Pancreas (tissue), 10 donors: ENCODE data around the gene GPR65. TPM values are rescaled to one million over a fixed set of nuclear protein-coding genes. Genes with fewer than 3 reads are reported as not detected.
"Not testable (repeated sequence)": the region's sequence is repeated elsewhere in the genome, so short reads cannot be mapped to it uniquely, and the experiment has no call there.

Experiments used
- ATAC-seq, 4 donors: fragments of 200-7000 bp; cut with Tn5 transposase; one replicate each; pipeline versions ENCODE4 v1.8.0 to v1.9.1; 2020; ENCODE audit warnings: mild to moderate bottlenecking in 4 of 4, moderate library complexity in 4 of 4
- DNase-seq, 6 donors: peaks; one replicate each; pipeline ENCODE4 v3.0.0-alpha.2; 2020
- FAIRE-seq: peaks from 2 replicates; lab custom pipeline; 2012; peaks lifted over from hg19 to GRCh38; lab: Jason Lieb, UNC
- H3K27ac ChIP-seq, 4 donors: fragments of 200-600 bp; sonication (generic); 1 replicate in 3 of 4; 2 replicates in 1 of 4; pipeline versions ENCODE4 v1.5.0 to v1.8.0; 2020
- H3K27me3 ChIP-seq, 4 donors: fragments of 200-600 bp; one replicate each; pipeline ENCODE4 v1.8.0; 2021
- H3K36me3 ChIP-seq, 3 donors: fragments of 200-600 bp; sonication (generic) in 1 of 3; one replicate each; pipeline versions ENCODE4 v1.5.0 to v1.8.0; 2020 to 2021
- H3K4me1 ChIP-seq, 3 donors: fragments of 200-600 bp; one replicate each; pipeline ENCODE4 v1.8.0; 2021
- H3K4me3 ChIP-seq, 4 donors: fragments of 200-600 bp; sonication (generic) in 2 of 4; one replicate each; pipeline versions ENCODE4 v1.5.0 to v1.8.0; 2020 to 2021
- H3K9me3 ChIP-seq, 4 donors: fragments of 200-600 bp; one replicate each; pipeline ENCODE4 v1.8.0; 2021
- WGBS, 2 donors: extraction: QIAGEN DNeasy Blood & Tissue Kit; methylation state at CpG; one replicate each; pipeline ENCODE4 v1.1.7; 2013; 5-methylcytosine and 5-hydroxymethylcytosine counted together
- intact Hi-C, 3 donors: fragments of 100-400 bp; cut with DNase I; formaldehyde crosslinking; loops; one replicate each; pipeline versions ENCODE4 v1.11.1 to v1.14.2; 2022
- polyA plus RNA-seq, 2 donors: library from polyadenylated mRNA; stranded (reverse); fragments of 200-250 nt; gene quantifications; one replicate each; pipeline ENCODE4 v1.2.3, GENCODE V29; 2013
- total RNA-seq, 6 donors: library from RNA; stranded (reverse); fragmentation: NEBNext Ultra II Directional in 4 of 6; extraction: Animal tissue kit (Norgen Biotek cat#: 25700) in 4 of 6; gene quantifications; one replicate each; pipeline versions ENCODE4 v1.2.1 to v1.2.4, GENCODE V29; 2021 to 2023
- TF ChIP-seq, protein P1 (sequence below), 4 donors: fragments of 200-600 bp; sonication (generic) in 3 of 4; IDR thresholded peaks; one replicate each; pipeline versions ENCODE4 v1.5.0 to v1.8.0; 2021; ENCODE audit warnings: antibody characterized with exemption in 4 of 4
- donor health status: healthy with polysubstance abuse.
- donor health status: DM: no; HTN: no; CAD: no; lungs with moderate emphysema.
- donor health status: DM: no; HTN: no; CAD: no.
- donor health status: control.
- donor health status: control.
- donor health status: Bipolar disorder and iron deficiency.
- donor health status: DM: yes; HTN: yes; CAD: no.
- donor health status: DM: no; HTN: no; CAD: no.
- donor health status: DM: no; HTN: no; CAD: no.
- donor health status: DM: yes; HTN: yes; CAD: no.

GPR65 gene
- total and polyA plus RNA-seq, 8 donors = 0.14 to 1.7 (median 0.22) TPM

DNA sequence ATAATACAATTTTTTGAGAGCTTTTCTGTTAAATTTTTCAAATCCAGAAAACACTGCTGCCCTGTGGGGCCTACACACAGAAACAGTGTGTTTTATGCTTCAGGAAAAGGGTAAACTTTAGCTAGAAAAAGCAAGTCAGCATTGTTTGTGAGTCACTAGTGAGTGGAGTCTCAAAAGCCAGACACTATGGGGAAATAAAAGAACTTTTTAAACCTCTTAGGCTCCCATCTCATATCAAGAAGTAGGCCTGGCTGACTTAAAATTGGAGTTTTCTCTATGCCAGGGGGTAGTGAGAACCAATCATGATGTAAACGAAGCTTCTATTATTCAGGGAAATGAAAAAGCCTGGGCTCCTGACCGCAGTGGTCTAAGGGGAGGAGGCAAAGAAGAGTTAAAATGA is 12.6 kb downstream of the GPR65 start:
- no peak overlapping the region for H3K27ac ChIP-seq
- H3K9me3 ChIP-seq = no peaks in the 10 kb centered on the region
- H3K36me3 ChIP-seq = no peaks in the 10 kb centered on the region
- FAIRE-seq (no peak), ATAC-seq (peak in 2 of 4 donors; percentile 16 to 24), DNase-seq (no peak)
- intact Hi-C loops = loop anchor here in 2 of 3 donors (10.0 kb wide), 1 partner anchor 147 kb away; no protein-coding TSS in a partner anchor
- no peaks in the 10 kb centered on the region for H3K4me1 ChIP-seq
- H3K4me3 ChIP-seq = no peak overlapping the region
- H3K27me3 ChIP-seq = no peaks in the 10 kb centered on the region
- TF ChIP-seq, protein P1, sequence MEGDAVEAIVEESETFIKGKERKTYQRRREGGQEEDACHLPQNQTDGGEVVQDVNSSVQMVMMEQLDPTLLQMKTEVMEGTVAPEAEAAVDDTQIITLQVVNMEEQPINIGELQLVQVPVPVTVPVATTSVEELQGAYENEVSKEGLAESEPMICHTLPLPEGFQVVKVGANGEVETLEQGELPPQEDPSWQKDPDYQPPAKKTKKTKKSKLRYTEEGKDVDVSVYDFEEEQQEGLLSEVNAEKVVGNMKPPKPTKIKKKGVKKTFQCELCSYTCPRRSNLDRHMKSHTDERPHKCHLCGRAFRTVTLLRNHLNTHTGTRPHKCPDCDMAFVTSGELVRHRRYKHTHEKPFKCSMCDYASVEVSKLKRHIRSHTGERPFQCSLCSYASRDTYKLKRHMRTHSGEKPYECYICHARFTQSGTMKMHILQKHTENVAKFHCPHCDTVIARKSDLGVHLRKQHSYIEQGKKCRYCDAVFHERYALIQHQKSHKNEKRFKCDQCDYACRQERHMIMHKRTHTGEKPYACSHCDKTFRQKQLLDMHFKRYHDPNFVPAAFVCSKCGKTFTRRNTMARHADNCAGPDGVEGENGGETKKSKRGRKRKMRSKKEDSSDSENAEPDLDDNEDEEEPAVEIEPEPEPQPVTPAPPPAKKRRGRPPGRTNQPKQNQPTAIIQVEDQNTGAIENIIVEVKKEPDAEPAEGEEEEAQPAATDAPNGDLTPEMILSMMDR (IDR thresholded peaks at IDR 0.05) = no peak
- 84% methylated on average over 2 of the region's 2 CpGs for WGBS, 2 donors

DNA sequence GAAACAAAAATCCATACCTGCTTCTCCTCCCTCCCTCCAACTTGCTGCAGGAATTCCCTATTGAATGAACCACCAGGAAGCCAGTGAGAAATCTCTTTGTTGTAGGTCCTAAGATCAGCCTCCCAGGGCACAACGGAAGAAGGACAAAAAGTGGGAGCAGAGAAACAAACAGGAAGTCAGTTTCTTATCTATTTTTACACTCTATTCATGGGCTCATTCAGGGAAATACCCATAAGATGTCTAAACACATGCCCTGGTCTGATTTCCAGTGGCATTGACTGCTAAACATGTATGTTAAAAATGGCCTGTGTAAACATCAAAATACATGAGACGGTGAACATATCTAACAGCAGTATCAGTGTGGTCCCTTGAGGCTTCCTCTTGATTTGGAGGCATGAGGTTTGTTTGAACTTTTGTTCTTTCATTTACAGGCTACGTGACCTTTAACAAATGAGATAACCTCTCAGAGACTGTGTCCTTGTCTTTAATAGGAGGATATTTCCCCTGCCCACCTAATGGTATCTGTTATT is 18.8 kb downstream of the GPR65 start:
- Histone ChIP-seq H3K4me1 (no peaks in the 10 kb centered on the region), H3K27ac (no peak overlapping the region), H3K36me3 (no peaks in the 10 kb centered on the region), H3K27me3 (no peaks in the 10 kb centered on the region), H3K4me3 (no peak overlapping the region), H3K9me3 (no peaks in the 10 kb centered on the region)
- DNase-seq (no peak), FAIRE-seq (no peak), ATAC-seq (no peak)
- intact Hi-C loops = loop anchor here in 1 of 3 donors (10.0 kb wide), 1 partner anchor 131 kb away; no protein-coding TSS in a partner anchor
- TF ChIP-seq, protein P1 (IDR thresholded peaks at IDR 0.05) = no peak
- 37% methylated on average over 3 of the region's 3 CpGs for WGBS, 2 donors

DNA sequence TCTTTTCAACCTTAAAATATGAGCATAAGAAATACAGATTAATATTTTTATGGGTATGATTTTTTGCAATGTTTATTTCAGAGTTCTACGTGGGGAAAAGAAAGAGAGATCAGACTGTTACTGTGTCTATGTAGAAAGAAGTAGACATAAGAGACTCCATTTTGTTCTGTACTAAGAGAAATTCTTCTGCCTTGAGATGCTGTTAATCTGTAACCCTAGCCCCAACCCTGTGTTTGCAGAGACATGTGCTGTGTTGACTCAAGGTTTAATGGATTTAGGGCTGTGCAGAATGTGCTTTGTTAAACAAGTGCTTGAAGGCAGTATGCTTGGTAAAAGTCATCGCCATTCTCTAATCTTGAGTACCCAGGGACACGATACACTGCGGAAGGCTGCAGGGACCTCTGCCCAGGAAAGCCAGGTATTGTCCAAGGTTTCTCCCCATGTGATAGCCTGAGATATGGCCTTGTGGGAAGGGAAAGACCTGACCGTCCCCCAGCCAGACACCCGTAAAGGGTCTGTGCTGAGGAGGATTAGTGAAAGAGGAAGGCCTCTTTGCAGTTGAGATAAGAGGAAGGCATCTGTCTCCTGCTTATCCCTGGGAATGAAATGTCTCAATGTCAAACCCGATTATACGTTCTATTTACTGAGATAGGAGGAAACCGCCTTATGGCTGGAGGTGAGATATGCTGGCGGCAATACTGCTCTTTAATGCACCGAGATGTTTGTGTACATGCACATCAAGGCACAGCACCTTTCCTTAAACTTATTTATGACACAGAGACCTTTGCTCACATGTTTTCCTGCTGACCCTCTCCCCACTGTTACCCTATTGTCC is 19.5 kb downstream of the GPR65 start:
- not testable (repeated sequence) for H3K4me3 ChIP-seq, ATAC-seq, H3K27me3 ChIP-seq, H3K9me3 ChIP-seq, H3K36me3 ChIP-seq, H3K4me1 ChIP-seq, DNase-seq, FAIRE-seq
- WGBS, 2 donors = 41 to 43% methylated on average over 11 of the region's 11 CpGs
- intact Hi-C loops = loop anchor here in 1 of 3 donors (10.0 kb wide), 1 partner anchor 130 kb away; no protein-coding TSS in a partner anchor
- peak overlapping the region in 1 of 4 donors; percentile 9 for H3K27ac ChIP-seq

DNA sequence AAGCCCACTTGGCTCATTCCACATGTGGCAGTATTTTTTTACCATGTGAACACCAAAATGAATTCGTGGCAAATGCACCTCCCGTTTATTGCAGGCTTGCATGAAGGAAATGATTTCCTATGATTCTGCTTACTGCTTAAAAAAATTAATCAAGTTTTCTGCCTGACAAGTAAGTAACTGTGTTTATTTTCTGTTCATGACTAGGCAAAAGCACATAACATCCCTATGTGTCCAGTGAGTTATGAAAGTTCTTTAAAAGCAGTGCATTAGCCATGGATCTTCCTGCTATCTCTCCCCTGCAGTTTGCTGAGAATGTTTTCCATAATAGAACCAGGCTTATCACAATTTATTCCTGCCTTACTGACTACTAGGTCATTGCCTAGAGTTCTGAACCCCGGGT is 20.4 kb downstream of the GPR65 start:
- Histone ChIP-seq H3K4me3 (no peak overlapping the region), H3K36me3 (no peaks in the 10 kb centered on the region), H3K9me3 (no peaks in the 10 kb centered on the region), H3K27me3 (no peaks in the 10 kb centered on the region), H3K4me1 (no peaks in the 10 kb centered on the region), H3K27ac (no peak overlapping the region)
- FAIRE-seq = no peak
- intact Hi-C loops = loop anchor here in 1 of 3 donors (10.0 kb wide), 1 partner anchor 129 kb away; no protein-coding TSS in a partner anchor
- TF ChIP-seq, protein P1 (IDR thresholded peaks at IDR 0.05) = no peak
- 56 to 57% methylated on average over 3 of the region's 3 CpGs for WGBS, 2 donors
- peak in 1 of 4 donors; percentile 44 for ATAC-seq
- no peak for DNase-seq

DNA sequence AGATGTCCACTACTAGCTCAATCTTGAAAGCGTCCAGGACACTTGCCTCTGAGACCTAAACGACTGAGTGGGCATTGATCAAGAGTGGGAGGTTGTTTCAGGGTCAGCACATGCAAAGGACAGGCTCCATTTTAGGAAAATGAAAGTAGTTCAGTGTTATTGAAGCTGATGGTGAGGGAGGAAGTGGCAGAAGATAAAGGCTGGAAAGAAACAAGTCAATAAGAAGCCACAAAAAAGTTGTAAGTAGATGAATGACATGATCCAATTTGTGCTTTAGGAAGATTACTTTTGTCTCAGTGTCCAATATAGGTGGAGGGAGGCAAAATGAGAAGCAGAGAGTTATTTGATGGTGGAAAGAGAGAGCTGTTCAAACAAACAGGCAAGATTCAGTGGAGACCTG is 22.0 kb downstream of the GPR65 start:
- no peak for ATAC-seq

More for the DNA sequence above, 22.0 kb downstream of the GPR65 start:
- FAIRE-seq (no peak), DNase-seq (no peak)
- Histone ChIP-seq H3K27me3 (no peaks in the 10 kb centered on the region), H3K4me3 (no peak overlapping the region), H3K27ac (no peak overlapping the region), H3K36me3 (no peaks in the 10 kb centered on the region), H3K4me1 (no peaks in the 10 kb centered on the region), H3K9me3 (no peaks in the 10 kb centered on the region)
- 54 to 56% methylated on average over 2 of the region's 2 CpGs for WGBS, 2 donors
- intact Hi-C loops = loop anchor here in 1 of 3 donors (10.0 kb wide), 1 partner anchor 128 kb away; no protein-coding TSS in a partner anchor
- TF ChIP-seq, protein P1 (IDR thresholded peaks at IDR 0.05) = no peak
